MCF 10A (cell line): Measurements from ENCODE around the gene PRDM2. TPM values are rescaled to one million over a fixed set of nuclear protein-coding genes. Genes with fewer than 3 reads are reported as not detected.

Experiments used
- BruUV-seq: library from RNA; stranded (reverse); fragments of 400-500 nt; replicated peaks from 2 replicates; lab custom pipeline; 2021; lab: Mats Ljungman, UMichigan
- CTCF ChIA-PET: fragments of 300-600 bp; sonication (Branson Sonifier 250); formaldehyde crosslinking; extraction: SDS; loops from one replicate; lab custom pipeline; 2021; ENCODE audit warnings: antibody characterized with exemption, inconsistent platforms; lab: Yijun Ruan, JAX
- POLR2A ChIA-PET: fragments of 300-600, 350-650 bp; sonication (Branson Sonifier 250); formaldehyde crosslinking; extraction: SDS; loops from one replicate; lab custom pipeline; 2020; ENCODE audit warnings: antibody characterized with exemption, inconsistent platforms; lab: Yijun Ruan, JAX
- DNase-seq: peaks from one replicate; pipeline ENCODE4 v3.0.0-alpha.2; 2018; ENCODE audit not compliant: unreplicated experiment
- H3K27ac Mint-ChIP-seq: one replicate; pipeline ENCODE4 v1.8.0; 2022; ENCODE audit warnings: mild to moderate bottlenecking, low read depth, mixed read lengths; ENCODE audit not compliant: unreplicated experiment
- H3K27me3 Mint-ChIP-seq: one replicate; pipeline ENCODE4 v1.8.0; 2022; ENCODE audit warnings: mixed read lengths; ENCODE audit not compliant: insufficient read depth, unreplicated experiment
- H3K36me3 Mint-ChIP-seq: one replicate; pipeline ENCODE4 v1.8.0; 2022; ENCODE audit warnings: mild to moderate bottlenecking, moderate library complexity, mixed read lengths; ENCODE audit not compliant: insufficient read depth, unreplicated experiment
- H3K4me1 Mint-ChIP-seq: one replicate; pipeline ENCODE4 v1.8.0; 2022; ENCODE audit warnings: mixed read lengths; ENCODE audit not compliant: insufficient read depth, unreplicated experiment
- H3K4me3 Mint-ChIP-seq: one replicate; pipeline ENCODE4 v1.8.0; 2022; ENCODE audit warnings: mild to moderate bottlenecking, moderate library complexity, mixed read lengths; ENCODE audit not compliant: unreplicated experiment
- H3K9me3 Mint-ChIP-seq: one replicate; pipeline ENCODE4 v1.8.0; 2022; ENCODE audit warnings: mixed read lengths; ENCODE audit not compliant: unreplicated experiment
- CTCF ChIP-seq: fragments of 200-600 bp; IDR thresholded peaks from one replicate; pipeline ENCODE4 v1.8.0; 2022; ENCODE audit warnings: antibody characterized with exemption, mild to moderate bottlenecking; ENCODE audit not compliant: unreplicated experiment
- intact Hi-C: fragments of 100-400 bp; cut with micrococcal nuclease; formaldehyde crosslinking; loops from 2 replicates; pipeline ENCODE4 v1.14.1; 2022
- total RNA-seq: library from RNA; stranded (reverse); gene quantifications from 2 replicates; pipeline ENCODE4 v1.2.3, GENCODE V29; 2022

Gene PRDM2
- total RNA-seq, 1 experiment from 2014 or later, result 26.6 TPM

DNA sequence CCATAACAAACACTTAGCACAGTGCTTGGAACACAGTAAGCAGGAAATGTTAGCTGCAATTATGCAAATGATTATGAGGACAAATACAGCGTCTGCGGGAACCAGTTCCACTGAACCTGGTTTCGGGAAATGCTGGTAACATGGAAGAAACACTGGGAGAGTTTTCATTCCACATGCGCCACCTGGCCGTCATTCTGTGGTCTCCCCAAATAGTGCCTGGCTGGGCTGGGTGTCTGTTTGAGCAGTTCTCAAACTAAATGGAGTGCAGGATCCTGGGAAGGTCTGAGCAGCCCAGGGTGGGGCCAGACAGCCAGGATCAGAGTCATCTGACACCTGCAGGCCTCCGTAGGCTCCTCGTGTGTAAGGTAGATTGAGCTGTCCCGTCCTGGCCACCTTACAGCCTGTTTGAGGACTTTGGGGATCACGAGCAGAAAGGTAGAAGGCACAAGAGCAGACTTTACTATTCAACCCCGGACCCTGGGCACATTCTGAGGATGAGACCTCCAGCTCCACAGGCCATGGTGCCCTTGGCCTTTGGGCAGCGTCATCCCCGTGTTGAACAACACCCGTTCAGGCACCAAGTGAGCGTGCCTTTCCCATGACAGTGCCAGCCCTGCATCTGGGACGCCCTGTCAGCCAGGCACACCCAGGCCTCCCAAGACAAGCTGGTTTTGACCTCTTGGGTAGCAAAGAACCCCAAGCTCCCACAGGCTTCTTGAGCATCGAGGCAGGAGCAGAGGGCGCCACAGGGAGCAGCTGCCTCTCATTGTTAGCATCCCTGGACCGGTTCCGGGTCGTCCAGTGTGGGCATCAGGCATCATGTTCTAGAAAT is 101.9 kb downstream of the PRDM2 start:
- no peaks in the 10 kb centered on the region for H3K36me3 Mint-ChIP-seq
- no peak for TF ChIP-seq CTCF
- no peak overlapping the region for H3K27ac Mint-ChIP-seq
- intact Hi-C loops, result no loop called here
- POLR2A ChIA-PET, result interaction anchor here (0.7 to 0.9 kb wide), 3 partner anchors 21 to 150 kb away, joined by 3 to 5 read pairs (median 3); no protein-coding TSS in a partner anchor
- H3K9me3 Mint-ChIP-seq, result no peaks in the 10 kb centered on the region
- CTCF ChIA-PET, result interaction anchor here (0.6 kb wide), 1 partner anchor 20 kb away, joined by 3 read pairs; no protein-coding TSS in a partner anchor
- peaks cover 22% of the 10 kb centered on the region for H3K4me1 Mint-ChIP-seq
- no TSS peak for BruUV-seq
- no peak for DNase-seq
- H3K27me3 Mint-ChIP-seq, result no peaks in the 10 kb centered on the region
- H3K4me3 Mint-ChIP-seq, result no peak overlapping the region

- TF ChIP-seq CTCF, result no peak
- Mint-ChIP-seq H3K4me1 (peaks cover 26% of the 10 kb centered on the region), H3K36me3 (no peaks in the 10 kb centered on the region), H3K4me3 (no peak overlapping the region), H3K27ac (no peak overlapping the region), H3K9me3 (no peaks in the 10 kb centered on the region), H3K27me3 (no peaks in the 10 kb centered on the region)
- intact Hi-C loops, result no loop called here
- BruUV-seq, result no TSS peak
- POLR2A ChIA-PET, result interaction anchor here (0.8 kb wide), 1 partner anchor 146 kb away, joined by 3 read pairs; no protein-coding TSS in a partner anchor
- DNase-seq, result no peak
- CTCF ChIA-PET, result interaction anchor here (0.5 to 0.6 kb wide), 2 partner anchors 21 to 161 kb away, joined by 3 to 5 read pairs; no protein-coding TSS in a partner anchor
These were observed 103.0 kb downstream of the PRDM2 start for GRCh38 chr1:13802782-13803545.

GRCh38 chr1:13803546-13804239 is 103.7 kb downstream of the PRDM2 start:
- Mint-ChIP-seq H3K4me3 (no peak overlapping the region), H3K9me3 (no peaks in the 10 kb centered on the region), H3K4me1 (peaks cover 30% of the 10 kb centered on the region), H3K27ac (no peak overlapping the region), H3K36me3 (no peaks in the 10 kb centered on the region), H3K27me3 (no peaks in the 10 kb centered on the region)
- intact Hi-C loops, result no loop called here
- CTCF ChIA-PET, result interaction anchor here (0.6 kb wide), 1 partner anchor 104 kb away, joined by 5 read pairs; no protein-coding TSS in a partner anchor
- BruUV-seq, result no TSS peak
- POLR2A ChIA-PET, result no interaction called here
- no peak for TF ChIP-seq CTCF
- no peak for DNase-seq
